Subcutaneous preadipocyte (primary cell): ENCODE results near the gene CD68. TPM values are rescaled to one million over a fixed set of nuclear protein-coding genes. Genes with fewer than 3 reads are reported as not detected.

Source experiments
- small RNA-seq: library from RNA; depleted of rRNA; stranded (forward); fragments of <200 nt; gene quantifications from one replicate; pipeline ENCODE3, GENCODE V24; 2012
- total RNA-seq: library from RNA; depleted of rRNA; stranded (reverse); fragments of >200 nt; gene quantifications from 2 replicates; pipeline ENCODE4 v1.2.3, GENCODE V29; 2012

CD68 gene, protein sequence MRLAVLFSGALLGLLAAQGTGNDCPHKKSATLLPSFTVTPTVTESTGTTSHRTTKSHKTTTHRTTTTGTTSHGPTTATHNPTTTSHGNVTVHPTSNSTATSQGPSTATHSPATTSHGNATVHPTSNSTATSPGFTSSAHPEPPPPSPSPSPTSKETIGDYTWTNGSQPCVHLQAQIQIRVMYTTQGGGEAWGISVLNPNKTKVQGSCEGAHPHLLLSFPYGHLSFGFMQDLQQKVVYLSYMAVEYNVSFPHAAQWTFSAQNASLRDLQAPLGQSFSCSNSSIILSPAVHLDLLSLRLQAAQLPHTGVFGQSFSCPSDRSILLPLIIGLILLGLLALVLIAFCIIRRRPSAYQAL
- total RNA-seq = 39.7 and 53.0 TPM in 2 replicates

DNA sequence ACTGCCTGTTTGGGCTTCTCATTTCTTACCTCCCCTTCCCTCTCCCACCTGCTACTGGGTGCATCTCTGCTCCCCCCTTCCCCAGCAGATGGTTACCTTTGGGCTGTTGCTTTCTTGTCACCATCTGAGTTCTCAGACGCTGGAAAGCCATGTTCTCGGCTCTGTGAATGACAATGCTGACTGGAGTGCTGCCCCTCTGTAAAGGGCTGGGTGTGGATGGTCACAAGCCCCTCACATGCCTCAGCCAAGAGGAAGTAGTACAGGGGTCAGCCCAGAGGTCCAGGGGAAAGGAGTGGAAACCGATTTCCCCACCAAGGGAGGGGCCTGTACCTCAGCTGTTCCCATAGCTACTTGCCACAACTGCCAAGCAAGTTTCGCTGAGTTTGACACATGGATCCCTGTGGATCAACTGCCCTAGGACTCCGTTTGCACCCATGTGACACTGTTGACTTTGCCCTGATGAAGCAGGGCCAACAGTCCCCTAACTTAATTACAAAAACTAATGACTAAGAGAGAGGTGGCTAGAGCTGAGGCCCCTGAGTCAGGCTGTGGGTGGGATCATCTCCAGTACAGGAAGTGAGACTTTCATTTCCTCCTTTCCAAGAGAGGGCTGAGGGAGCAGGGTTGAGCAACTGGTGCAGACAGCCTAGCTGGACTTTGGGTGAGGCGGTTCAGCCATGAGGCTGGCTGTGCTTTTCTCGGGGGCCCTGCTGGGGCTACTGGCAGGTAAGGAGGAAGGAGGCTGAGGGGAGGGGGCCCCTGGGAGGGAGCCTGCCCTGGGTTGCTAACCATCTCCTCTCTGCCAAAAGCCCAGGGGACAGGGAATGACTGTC lies at the start of gene CD68:
TSS of gene CD68 (plus strand) at position 638 of the 833 bp plus-strand sequence. CDS start at position 678, 40 bp downstream.

DNA sequence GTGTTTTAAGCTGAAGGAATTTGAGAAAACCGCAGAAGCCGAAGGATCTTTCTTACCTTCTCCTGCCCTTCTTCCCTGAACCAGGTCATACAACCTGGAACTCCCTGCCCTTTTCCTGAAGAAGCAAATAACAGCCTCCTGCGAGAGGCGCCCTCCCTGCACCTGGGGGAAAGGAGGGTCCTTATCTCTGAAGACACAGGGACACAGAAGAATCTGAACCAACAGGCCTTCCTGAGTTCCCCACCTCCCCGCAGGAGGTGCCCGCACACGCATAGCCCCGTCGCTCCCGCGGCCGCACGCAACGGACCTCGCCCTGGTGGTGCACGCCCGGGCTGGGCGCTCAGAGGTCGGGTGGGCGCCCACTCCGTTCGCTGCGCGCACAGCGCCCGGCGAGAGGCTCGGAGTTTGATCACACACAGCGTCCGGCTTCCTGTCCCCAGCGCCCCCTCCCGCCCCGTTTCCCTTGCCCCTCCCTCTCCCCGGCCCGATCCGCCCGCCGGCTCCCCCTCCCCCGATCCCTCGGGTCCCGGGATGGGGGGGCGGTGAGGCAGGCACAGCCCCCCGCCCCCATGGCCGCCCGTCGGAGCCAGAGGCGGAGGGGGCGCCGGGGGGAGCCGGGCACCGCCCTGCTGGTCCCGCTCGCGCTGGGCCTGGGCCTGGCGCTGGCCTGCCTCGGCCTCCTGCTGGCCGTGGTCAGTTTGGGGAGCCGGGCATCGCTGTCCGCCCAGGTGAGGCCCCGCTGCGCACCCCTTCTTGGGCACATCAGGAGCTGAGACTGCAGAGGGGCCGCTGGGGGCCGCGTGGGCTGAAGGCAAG lies 30.6 kb upstream of the CD68 start, which contains the start of gene TNFSF12:
TSS of gene TNFSF12 (plus strand) at position 474 of the 816 bp plus-strand sequence. CDS start at position 570, 96 bp downstream.

DNA sequence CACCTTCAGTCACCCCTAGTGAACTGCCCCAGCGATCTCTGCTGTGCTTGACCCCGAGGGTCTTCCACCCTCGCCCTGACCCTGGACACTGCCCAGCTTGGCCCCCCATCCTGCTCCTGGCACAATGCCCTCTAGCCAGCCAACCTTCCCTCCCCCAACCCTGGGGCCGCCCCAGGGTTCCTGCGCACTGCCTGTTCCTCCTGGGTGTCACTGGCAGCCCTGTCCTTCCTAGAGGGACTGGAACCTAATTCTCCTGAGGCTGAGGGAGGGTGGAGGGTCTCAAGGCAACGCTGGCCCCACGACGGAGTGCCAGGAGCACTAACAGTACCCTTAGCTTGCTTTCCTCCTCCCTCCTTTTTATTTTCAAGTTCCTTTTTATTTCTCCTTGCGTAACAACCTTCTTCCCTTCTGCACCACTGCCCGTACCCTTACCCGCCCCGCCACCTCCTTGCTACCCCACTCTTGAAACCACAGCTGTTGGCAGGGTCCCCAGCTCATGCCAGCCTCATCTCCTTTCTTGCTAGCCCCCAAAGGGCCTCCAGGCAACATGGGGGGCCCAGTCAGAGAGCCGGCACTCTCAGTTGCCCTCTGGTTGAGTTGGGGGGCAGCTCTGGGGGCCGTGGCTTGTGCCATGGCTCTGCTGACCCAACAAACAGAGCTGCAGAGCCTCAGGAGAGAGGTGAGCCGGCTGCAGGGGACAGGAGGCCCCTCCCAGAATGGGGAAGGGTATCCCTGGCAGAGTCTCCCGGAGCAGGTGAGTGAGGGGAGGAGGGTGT lies 20.7 kb upstream of the CD68 start, which contains the start of gene TNFSF13:
TSS of gene TNFSF13 (plus strand) at position 207 of the 776 bp plus-strand sequence. CDS start at position 497, 290 bp downstream.

DNA sequence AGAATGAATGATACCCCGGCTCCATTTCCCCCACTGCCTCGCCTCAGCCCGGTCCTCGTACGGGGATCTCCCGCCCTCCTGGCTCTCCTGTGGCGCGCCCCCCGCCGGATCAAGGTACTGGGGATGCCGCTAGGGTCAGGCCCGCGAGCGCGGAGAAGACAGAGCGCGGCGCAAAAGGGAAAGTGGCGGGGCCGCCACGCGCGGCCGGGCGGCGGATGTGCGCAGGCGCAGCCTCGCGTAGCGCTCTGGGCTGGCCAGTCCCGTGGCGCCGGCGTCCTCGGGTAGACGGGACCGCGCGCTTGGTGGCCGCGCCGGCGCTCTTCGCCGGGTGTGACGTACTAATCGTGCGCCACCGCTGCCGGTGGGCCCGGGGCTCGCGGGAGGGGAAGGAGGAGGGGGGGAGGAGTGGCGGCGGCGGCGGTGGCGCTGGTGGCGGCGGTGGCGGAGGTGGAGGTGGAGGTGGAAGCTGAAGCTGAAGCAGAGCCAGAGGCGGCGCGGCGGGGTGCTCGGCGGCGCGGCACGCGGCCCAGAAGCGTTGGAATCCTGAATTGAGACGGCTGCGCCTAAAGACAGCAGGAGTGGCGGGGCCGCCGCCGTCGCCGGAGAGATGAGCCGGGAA lies 17.7 kb upstream of the CD68 start, which contains the start of gene SENP3:
TSS of gene SENP3 (plus strand) at position 331 of the 619 bp plus-strand sequence. CDS start 1,158 bp downstream, outside the sequence.

DNA sequence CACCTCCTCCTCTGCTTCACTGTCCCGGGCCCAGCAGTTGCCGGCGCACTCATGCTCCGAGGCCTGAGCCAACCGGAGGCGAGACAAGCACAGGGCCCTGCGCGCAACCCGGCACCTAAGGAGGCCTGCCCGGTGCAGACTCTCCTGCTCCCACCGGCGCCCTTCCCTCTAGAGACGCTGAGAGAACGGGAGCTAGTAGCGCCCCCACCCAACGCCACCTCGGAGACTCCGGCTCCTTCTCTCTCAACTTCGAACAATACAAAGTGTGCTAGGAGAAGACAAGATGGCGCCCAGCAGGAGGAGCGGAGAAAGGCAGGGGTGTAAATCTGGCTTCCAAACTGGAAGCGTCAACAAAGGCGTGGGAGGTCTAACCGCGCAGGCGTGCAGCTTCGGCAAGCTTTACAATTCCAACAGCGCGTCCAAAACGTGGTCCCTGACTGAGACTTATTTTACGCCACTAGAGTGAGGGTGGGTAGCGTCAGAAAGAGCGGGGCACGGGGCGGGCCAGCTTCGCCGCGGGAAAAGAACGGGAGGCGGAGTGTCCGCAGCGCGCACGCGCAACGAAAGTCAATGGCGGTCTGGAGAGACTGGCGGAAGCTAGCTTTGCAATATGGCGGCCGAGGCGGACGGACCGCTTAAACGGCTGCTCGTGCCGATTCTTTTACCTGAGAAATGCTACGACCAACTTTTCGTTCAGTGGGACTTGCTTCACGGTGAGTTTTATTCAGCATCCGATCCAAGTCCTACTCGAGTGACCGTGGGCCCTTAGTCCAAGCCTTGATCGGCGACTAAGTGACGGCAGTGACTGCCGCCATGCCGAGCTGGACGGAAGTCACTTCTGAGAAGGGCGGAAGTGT lies 4.0 kb downstream of the CD68 start, which contains the start of gene MPDU1:
TSS of gene MPDU1 (plus strand) at position 600 of the 857 bp plus-strand sequence. CDS start at position 611, 11 bp downstream.

DNA sequence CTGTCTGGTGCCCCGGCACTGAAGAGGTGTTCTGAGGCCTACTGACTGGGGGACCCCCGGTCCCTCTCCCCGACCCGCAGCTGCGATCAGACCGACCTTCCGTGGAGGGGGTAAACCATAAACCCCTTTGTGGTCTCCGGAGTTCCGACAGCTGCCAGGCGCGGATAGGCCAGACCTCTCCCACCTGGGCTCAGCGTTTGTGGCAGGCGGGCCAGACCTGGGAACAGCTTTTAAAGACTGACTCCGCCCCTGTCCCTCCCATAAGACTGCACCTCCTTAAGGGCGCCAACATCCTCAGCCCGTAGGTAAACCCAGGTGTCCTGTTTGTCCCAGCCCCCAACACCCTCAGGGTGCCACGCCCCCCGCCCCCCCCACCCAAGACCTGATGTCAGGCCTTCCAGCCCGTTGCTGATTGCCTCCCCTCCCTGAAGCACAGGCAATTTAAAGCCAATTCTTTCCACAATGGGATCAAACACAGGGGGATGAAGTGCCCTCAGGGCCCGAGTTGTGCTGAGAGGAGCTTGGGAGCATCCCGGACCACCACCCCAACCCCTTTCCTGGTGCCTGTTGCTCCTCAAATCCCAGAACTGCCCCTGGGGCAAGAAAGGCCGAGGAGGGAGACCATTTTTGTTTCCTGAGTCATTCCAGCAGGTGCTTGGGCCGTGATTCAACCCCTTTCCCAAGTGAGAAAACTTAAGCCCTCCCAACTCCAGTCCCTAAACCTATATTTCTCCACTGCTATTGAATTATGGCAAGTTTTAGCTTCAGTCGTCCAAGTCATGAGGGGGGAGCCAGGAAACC lies 10.7 kb downstream of the CD68 start, which contains the start of gene SOX15:
TSS of gene SOX15 (minus strand) at position 204 of the 801 bp plus-strand sequence. CDS start 418 bp downstream, outside the sequence.

DNA sequence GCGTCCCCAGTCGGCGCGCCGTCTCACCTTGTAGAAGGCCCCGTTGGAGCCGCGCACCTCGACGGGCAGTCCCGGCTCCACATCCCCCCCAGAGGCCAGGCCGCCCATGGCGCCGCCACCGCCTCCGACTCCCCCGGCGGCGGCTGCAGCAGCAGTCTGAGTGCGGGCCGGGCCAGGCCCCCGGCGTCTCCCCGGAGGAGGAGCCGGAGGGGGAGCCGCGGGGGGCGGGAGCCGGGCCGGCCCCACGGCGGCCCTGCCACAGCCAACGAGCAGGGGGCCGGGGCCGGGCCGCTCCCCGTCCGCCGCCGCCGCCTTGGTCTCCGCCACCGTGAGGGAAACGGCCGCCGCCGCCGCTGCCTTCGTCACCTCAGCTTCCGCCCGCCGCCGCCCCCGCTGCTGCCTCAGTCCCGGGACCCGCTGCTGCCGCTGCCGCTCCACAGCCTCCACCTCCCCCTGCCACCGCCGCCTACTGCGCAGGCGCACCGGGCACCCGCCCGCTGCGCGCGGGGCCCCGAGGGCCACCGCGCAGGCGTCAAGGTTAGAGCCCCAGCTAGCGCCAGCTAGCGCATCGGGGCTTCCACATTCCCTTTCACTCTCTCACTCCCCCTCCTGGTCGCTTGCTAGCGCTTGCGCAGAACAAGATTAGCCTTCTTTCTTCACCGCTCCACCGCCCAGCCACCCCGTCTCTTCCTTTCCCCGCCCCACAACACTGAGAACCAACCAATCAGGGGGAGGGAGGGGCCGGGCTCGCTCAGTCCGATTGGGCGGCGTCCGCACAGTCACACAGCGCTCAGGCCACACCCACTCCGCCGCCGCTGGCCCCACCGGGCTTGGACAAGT lies 35.2 kb downstream of the CD68 start, which contains the start of gene FXR2:
TSS of gene FXR2 (minus strand) at position 473 of the 840 bp plus-strand sequence. CDS start at position 108, 365 bp downstream.

DNA sequence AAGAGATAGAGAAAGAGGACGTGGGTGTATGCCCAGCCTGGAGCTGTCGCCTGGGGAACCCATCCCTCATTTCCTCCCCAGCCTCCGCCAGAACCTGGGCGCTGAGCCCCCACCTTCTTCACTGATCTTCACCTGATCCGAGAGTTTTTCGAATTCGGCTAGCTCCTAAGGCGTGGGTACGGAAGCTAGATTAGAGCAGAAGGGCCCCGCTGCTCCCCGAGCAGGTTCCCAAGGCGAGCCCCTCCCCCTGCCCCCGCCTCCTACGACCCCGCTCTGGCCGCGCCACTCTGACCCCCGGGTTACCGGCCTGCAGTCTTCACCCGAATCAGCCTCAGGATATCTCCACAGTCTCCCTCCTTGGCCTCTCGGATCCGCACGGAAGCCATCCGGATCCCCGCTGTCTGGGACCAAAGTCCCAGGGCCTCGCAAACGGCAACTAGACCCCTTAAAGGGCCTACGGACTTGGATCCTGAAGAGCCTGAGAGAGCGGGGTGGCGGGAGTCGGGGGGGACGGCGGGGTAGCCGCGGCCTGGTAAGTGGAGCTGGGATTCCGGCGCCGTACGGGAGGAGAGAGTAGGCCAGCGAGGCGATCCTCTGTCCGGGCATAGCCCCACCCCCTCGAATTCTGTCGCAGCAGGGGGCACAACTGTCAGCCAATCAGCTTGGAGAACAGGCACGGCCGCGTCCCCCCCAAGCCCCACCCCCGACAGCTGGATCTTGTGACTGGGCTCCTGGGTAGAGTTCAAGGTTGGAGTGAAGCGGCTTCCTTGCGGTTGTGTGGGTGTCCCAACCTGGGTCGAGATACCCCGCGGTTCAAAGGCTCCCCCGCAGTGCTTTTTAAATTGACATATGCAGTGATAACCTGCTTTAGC lies 48.0 kb downstream of the CD68 start, which contains the start of gene SAT2:
TSS of gene SAT2 (minus strand) at position 572 of the 872 bp plus-strand sequence. CDS start at position 386, 186 bp downstream.

DNA sequence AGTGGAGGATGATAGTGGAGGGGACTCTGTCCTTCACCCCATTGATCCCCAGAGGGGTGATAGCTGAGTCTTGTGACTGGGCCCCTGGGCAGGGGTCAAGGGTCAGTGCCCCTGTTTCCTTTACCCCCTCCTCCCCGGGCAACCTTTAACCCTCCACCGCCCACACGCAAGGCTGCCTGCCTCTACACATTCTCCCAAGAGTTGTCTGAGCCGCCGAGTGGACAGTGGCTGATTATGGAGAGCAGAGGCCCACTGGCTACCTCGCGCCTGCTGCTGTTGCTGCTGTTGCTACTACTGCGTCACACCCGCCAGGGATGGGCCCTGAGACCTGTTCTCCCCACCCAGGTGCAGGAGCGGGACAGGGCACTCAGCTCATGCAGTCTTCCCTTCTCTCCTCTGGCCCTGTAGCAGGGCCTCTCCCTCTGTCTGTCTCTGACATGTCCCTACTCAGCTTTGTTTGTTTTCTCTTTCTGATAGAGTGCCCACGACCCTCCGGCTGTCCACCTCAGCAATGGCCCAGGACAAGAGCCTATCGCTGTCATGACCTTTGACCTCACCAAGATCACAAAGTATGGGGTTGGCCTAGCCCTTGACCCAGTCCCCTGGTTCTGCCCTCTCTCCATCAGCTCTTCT lies 50.6 kb downstream of the CD68 start, which contains the start of gene SHBG:
TSS of gene SHBG (plus strand) at position 197 of the 633 bp plus-strand sequence. CDS start at position 235, 38 bp downstream.

Small RNA genes within 50 kb of the gene (small RNA-seq; reads per million reads assigned to genes)
- gene CD68 (not detected), gene RF00019 (not detected), gene SNORA48 (not detected), gene SNORD10 (not detected)

Other genes with a start within 250 kb of the CD68 start
- gene ACAP1, start 243.1 kb upstream of the CD68 start, total RNA-seq = 0.20 and 2.2 TPM in 2 replicates
- 2.6 and 4.1 TPM in 2 replicates for gene KCTD11, start 227.5 kb upstream of the CD68 start, total RNA-seq
- gene TMEM95, start 224.5 kb upstream of the CD68 start, total RNA-seq = not detected in 2 replicates
- gene TNK1, start 198.5 kb upstream of the CD68 start, total RNA-seq = 0.20 TPM in 1 of 2 replicates, not detected in the other
- gene PLSCR3, start 185.1 kb upstream of the CD68 start, total RNA-seq = 22.8 and 26.8 TPM in 2 replicates
- gene TMEM256, start 175.5 kb upstream of the CD68 start, total RNA-seq = 103 and 132 TPM in 2 replicates
- 2.9 and 4.4 TPM in 2 replicates for gene NLGN2, start 171.8 kb upstream of the CD68 start, total RNA-seq
- gene SPEM1, start 159.3 kb upstream of the CD68 start, total RNA-seq = not detected in 2 replicates
- not detected in 2 replicates for gene SPEM2, start 154.0 kb upstream of the CD68 start, total RNA-seq
- not detected in 2 replicates for gene SPEM3, start 150.8 kb upstream of the CD68 start, total RNA-seq
- 0.98 and 1.1 TPM in 2 replicates for gene TMEM102, start 144.2 kb upstream of the CD68 start, total RNA-seq
- under 0.01 and 0.37 TPM in 2 replicates for gene FGF11, start 140.1 kb upstream of the CD68 start, total RNA-seq
- gene CHRNB1, start 134.6 kb upstream of the CD68 start, total RNA-seq = 2.0 and 3.7 TPM in 2 replicates
- 19.1 and 19.5 TPM in 2 replicates for gene ZBTB4, start 100.0 kb upstream of the CD68 start, total RNA-seq
- not detected in 2 replicates for gene SLC35G6, start 98.2 kb upstream of the CD68 start, total RNA-seq
- gene POLR2A, start 95.3 kb upstream of the CD68 start, total RNA-seq = 81.9 and 112 TPM in 2 replicates
- gene TNFSF12, start 30.6 kb upstream of the CD68 start, total RNA-seq = 5.5 and 8.5 TPM in 2 replicates
- 0.59 and 1.1 TPM in 2 replicates for gene TNFSF13, start 20.9 kb upstream of the CD68 start, total RNA-seq
- gene SENP3, start 17.7 kb upstream of the CD68 start, total RNA-seq = 69.1 and 70.0 TPM in 2 replicates
- gene MPDU1, start 4.2 kb downstream of the CD68 start, total RNA-seq = 116 and 129 TPM in 2 replicates
- gene SOX15, start 10.5 kb downstream of the CD68 start, total RNA-seq = 0.20 TPM in 1 of 2 replicates, not detected in the other
- gene FXR2, start 35.3 kb downstream of the CD68 start, total RNA-seq = 27.6 and 35.8 TPM in 2 replicates
- gene SAT2, start 48.2 kb downstream of the CD68 start, total RNA-seq = 19.2 and 20.9 TPM in 2 replicates
- gene SHBG, start 50.5 kb downstream of the CD68 start, total RNA-seq = 0.37 and 0.39 TPM in 2 replicates
- not detected in 2 replicates for gene ATP1B2, start 71.3 kb downstream of the CD68 start, total RNA-seq
- 30.9 and 46.9 TPM in 2 replicates for gene TP53, start 107.9 kb downstream of the CD68 start, total RNA-seq
- 8.1 and 10.2 TPM in 2 replicates for gene WRAP53, start 108.8 kb downstream of the CD68 start, total RNA-seq
- gene EFNB3, start 125.6 kb downstream of the CD68 start, total RNA-seq = 0.37 and 0.59 TPM in 2 replicates
- 0.37 and 0.39 TPM in 2 replicates for gene DNAH2, start 138.1 kb downstream of the CD68 start, total RNA-seq